HG02981 (cell line): ENCODE data around the gene GKAP1.
"Not testable (repeated sequence)": the region's sequence is repeated elsewhere in the genome, so short reads cannot be mapped to it uniquely, and the experiment has no call there.

ENCODE experiments used
- ATAC-seq: cut with Tn5 transposase; IDR thresholded peaks from one replicate; pipeline ENCODE4 v1.9.1; 2021; ENCODE audit warnings: mild to moderate bottlenecking, moderate library complexity; ENCODE audit not compliant: unreplicated experiment

The GKAP1 gene

DNA sequence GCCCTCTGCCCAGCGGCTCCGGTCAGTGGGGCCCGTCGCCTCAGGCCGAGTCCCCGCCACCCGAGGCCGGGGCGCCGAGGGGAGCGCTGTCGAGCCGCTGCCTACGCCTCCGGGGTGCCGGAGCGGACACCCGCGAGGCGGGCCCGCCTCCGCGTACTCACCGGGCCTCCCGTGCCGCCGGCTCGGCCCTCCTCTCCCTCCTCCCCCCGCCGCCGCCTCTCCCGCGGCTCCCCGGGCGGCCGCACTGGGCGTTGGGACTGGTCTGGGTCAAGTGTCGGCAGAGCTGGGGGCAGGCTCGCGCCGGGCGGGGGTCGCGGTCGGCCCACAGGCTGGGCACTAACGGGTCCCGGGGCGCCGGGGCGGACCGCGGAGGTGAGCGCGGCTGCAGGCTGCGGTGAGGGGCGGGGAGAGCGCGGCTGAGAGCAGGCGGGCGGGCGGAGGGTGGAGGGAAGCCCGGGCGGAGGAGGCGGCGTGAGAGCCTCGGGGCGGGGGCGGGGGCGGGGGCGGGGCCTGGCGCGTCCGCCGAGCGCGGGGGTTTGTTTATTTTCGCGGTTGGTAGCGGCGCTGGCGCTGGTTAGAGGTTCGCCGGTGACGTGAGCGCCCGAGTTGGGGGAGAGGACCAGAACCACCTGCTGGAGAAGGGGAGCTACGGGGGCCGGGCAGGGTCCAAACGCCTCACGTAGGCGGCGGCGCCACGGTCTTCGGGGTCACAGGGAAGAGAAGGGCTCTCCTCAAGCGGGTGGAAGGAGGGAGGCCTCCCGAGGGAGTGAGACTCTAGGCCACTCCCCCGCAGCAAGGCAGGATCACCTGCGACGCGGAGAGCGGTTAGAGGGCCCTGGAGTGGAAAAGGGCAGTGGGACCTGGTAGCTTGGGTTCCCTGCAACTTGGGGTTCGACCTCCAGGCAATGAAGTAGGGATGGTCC is at the start of gene GKAP1:
GKAP1 (minus strand) TSS at position 414 of the 923 bp plus-strand sequence. CDS start 11,252 bp downstream, outside the sequence.
- ATAC-seq = peak; percentile 74

DNA sequence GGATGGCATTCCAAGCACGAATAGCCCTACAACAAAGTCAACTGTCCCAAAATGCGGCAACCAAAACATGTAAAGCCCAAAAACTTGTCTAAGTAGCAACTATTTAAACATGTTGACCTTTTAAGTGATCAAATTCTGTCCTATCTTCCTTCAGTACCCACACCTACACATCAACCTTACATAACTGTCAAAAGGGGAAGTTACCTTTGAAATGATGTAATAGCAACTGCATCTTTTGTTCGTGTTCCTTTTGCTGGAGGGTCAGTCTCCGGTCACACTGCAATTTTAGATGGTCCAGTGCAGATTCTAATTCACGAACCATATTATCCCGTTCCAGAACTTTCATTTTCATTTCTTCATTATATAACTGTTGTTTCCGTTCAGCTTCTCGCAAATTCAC is 32.3 kb upstream of the GKAP1 start:
- peak; percentile 75 for ATAC-seq

DNA sequence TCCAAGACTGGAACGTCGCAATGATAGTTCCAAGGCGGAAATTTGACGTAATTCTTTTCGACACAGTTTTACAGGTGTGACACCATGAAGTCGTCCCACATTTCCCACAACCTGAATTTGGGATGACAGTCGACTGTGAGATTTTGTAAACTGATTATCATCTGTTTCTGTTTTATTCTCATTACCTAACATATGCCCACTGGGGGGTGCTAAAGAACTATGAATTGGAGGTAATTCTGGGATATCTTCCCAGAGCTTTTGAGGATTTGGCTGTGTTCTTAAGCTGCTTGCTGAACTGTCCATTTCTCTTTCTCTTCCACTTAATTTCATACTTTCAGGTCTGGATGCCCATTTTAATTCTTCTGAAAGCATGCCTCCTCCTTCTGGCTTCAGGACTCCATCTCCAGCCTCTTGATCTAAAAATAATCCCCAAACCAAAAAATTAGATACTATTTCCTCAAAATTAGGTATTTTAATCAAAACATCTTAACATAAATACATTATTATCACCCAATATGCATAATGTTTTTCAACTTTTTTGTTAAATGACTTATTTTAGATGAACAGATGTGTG is 19.6 kb upstream of the GKAP1 start:
- not testable (repeated sequence) for ATAC-seq

DNA sequence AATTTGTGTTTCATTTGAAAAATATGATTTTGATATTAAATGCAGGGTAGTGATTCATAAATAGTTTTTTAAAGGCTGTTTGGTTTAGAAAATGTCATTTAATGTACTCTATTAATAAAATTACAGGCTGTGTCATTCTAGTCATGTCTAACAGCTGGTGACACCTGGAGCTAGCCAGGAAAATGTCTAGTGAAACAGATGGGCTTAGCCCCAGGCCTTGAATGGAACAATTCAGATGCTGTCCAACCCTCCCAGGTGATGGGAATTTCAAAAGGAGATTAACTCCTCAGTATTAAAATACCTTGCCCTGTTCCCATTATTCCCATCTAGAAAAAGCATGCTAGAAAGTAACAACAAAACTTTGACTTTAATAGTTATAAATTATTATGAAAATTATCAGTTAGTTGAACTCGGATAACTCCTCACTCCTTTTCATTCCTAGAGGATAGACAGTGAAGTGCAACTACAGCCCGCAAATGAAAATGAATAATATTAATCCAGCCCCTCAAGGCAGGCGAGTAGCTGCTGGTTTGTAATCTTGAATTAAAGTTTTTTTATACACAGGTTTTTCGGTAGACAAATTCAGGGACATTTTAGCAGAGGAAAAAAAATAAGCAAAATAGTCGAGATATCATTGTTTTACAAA is 13.0 kb upstream of the GKAP1 start:
- ATAC-seq = not testable (repeated sequence)

- ATAC-seq = not testable (repeated sequence)
Observed at GRCh38 chr9:83824986-83825623, 7.5 kb upstream of the GKAP1 start.

GRCh38 chr9:83817011-83817355 is 586 bp downstream of the GKAP1 start:
- ATAC-seq = not testable (repeated sequence)

DNA sequence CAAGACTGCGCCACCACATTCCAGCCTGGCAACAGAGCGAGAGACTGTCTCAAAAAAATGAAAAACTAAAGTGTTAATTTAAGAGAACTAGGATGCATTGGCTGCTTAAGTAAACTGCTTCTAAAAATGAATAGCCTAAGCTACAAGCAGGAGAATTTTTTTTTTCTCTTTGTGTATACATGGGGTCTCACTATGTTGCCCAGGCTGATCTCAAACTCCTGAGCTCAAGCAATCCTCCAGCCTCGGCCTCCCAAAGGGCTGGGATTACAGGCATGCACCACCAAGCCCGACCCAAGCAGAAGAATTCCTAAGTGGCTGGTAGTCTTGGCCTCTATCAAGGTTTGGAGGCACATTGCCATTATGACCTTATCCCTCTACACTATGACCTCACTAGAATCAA is 2.4 kb downstream of the GKAP1 start:
- ATAC-seq = not testable (repeated sequence)

DNA sequence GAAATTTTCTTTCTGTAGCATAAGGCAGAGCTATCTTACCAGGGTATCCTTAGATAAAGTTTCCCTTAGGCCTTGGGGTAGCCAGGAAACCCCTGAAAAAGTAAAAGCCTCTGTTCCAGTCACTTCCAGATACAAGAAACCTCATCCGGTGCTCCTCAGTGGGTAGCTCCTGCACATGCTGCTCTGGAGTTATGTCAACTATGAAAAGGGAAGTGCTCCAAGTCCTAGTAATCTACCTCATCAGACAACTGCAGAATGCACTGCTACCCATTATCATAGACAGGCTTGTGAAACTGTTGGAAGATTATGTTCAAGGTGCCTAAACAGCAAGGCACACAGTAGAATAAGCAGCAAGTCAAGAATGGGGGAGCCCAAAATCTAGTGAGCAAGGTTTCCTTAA is 8.4 kb downstream of the GKAP1 start:
- not testable (repeated sequence) for ATAC-seq

DNA sequence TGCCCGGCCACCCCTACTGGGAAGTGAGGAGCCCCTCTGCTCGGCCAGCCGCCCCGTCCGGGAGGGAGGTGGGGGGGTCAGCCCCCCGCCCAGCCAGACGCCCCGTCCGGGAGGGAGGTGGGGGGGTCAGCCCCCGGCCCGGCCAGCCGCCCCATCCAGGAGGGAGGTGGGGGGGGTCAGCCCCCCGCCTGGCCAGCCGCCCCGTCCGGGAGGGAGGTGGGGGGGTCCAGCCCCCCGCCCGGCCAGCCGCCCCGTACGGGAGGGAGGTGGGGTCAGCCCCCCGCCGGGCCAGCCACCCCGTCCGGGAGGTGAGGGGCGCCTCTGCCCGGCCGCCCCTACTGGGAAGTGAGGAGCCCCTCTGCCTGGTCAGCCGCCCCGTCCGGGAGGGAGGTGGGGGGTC is 13.1 kb downstream of the GKAP1 start:
- ATAC-seq = not testable (repeated sequence)

- not testable (repeated sequence) for ATAC-seq
Observed at GRCh38 chr9:83803941-83804340, 13.6 kb downstream of the GKAP1 start.

DNA sequence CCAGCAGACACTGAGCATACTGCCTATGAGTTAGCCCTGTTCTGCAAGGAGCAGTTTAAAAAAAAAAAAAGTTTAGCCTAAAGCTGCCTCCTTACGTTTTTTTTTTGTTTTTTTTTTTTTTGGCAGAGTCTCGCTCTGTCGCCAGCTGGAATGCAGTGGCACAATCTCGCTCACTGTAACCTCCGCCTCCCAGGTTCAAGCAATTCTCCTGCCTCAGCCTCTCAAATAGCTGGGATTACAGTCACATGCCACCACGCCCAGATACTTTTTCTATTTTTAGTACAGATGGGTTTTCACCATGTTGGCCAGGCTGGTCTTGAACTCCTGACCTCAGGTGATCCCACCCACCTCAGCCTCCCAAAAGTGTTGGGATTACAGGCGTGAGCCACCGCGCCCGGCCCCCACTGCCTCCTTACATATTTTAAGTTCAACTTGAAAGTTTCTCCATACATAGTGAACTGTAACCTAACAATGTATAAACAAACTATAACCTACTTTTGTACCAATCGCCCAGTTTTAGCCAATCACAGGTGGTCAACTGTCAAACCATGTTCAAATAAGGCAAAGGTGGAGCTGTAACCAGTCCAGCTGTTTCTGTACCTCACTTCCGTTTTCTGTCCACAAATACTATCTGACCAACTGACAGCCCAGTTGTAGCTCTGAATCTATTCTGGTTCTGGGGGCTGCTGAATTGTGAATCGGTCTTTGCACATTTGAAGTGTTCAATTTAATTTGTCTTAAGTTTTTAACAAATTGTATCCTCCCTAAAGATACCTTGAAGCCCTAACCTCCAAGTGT is 17.1 kb downstream of the GKAP1 start:
- no peak for ATAC-seq

GRCh38 chr9:83794051-83794450 is 23.5 kb downstream of the GKAP1 start:
- no peak for ATAC-seq

- ATAC-seq = no peak
Observed at GRCh38 chr9:83792746-83793145, 24.8 kb downstream of the GKAP1 start.

DNA sequence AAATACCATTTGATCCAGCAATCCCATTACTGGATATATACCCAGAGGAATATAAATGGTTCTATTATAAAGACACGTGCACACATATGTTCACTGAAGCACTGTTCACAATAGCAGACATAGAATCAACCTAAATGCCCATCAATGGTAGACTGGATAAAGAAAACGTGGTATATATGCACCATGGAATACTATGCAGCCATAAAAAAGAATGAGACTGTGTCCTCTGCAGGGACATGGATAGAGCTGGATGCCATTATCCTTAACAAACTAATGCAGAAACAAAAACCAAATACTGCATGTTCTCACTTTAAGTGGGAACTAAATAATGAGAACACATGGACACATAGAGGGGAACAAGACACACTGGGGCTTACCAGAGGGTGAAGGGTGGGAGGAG is 39.4 kb downstream of the GKAP1 start:
- ATAC-seq = no peak

DNA sequence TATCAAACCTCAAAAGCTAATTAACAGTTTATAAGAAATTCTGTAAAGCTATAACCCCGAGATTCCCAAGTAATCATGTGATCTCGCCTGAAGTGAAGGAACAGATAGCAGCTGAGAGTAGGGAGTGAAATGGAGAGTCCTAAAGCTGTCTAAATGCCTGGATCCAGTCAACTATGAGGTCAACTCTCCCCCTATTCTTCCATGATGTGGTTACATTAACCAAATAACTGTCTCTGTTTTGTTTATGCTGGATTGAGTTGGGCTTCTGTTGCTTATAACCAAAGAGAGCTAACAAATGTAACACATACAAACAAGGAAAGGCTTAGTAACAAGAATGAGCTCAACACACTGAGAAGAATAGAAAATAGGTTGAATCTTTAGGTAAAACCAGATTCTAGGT is 41.6 kb downstream of the GKAP1 start:
- ATAC-seq = no peak

- no peak for ATAC-seq
Observed at GRCh38 chr9:83772860-83773259, 44.7 kb downstream of the GKAP1 start.

GRCh38 chr9:83765376-83765775 is 52.2 kb downstream of the GKAP1 start:
- ATAC-seq = no peak

DNA sequence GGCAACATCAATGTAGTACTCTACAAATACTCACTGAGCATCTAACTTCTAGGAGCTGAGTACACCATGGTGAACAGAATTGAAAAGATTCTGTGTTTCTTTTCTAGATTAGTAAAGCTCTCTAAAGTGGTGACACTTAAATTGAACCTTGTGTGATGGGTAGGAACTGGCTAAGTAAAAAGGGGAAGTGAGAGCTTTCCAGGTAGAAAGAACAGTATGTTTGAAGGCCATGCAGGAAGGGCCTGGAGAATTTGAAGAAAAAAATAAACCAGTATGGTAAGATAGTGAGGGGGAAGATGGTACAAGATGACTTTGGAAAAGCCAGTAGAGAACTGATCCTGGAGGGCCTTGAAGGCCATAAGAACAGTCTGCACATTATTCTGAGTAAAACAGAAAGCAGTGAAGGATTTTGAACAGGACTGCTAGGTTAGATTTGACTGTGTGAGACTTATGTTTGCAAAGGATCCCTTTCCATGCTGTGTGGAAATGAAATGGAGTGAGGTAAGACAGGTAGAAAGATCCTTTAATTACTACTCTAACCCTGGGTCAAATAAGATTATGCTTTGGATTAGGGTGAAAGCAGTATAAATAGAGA is 63.1 kb downstream of the GKAP1 start:
- peak; percentile 61 for ATAC-seq

DNA sequence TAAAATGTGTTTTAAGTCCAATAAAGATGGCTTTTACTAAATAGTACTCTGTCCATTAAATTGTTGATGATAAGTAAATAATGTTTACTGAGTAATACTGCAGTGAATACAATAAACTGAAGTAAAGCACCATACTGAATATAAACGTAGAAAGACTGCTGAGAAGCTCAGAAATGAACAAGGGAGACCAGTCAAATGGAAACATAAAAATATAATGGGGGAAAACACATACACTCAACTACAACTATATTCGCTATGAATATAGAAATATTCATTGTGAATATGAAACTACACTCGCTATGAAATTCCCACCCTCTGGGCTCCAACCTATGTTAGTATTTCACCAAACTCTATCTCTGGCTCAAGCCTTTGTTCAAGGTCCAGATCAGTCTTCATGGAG is 67.9 kb downstream of the GKAP1 start:
- no peak for ATAC-seq

DNA sequence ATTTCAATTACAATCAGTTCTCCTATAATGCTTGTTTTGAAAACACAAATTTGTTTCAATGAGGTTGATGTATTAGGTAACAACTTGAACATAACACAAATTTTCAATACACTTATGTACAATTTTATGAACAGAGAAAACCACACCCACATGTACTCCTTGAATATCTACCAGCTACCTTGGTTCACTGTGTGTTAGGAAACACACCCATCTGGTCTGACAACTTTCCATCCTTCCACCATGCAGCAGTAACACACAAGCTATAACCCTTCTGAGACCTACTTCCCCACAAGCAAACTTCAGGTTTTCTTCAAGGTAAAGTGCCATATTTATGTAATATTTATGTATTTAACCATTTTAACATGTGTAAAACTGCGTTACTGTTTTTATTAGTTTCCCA is 73.4 kb downstream of the GKAP1 start:
- ATAC-seq = no peak
